Subcutaneous adipose tissue (tissue), 4 donors: ENCODE data around the gene C21orf58. TPM values are rescaled to one million over a fixed set of nuclear protein-coding genes. Genes with fewer than 3 reads are reported as not detected.

ENCODE experiments used
- CTCF ChIP-seq: fragments of 450-650 bp; IDR thresholded peaks from one replicate; pipeline ENCODE4 v1.5.1; 2016; ENCODE audit warnings: low read depth, mild to moderate bottlenecking, control low read depth, antibody characterized with exemption, moderate library complexity
- total RNA-seq, 4 donors: library from RNA; depleted of rRNA; stranded (reverse); fragments of >200 nt; gene quantifications; one replicate each; pipeline ENCODE4 v1.1.0, GENCODE V29; 2016

C21orf58 gene
- total RNA-seq, result 1 to 10 TPM in 3 of 4 donors, not detected in 1; 1.2 to 2.9 (median 1.5) TPM

DNA sequence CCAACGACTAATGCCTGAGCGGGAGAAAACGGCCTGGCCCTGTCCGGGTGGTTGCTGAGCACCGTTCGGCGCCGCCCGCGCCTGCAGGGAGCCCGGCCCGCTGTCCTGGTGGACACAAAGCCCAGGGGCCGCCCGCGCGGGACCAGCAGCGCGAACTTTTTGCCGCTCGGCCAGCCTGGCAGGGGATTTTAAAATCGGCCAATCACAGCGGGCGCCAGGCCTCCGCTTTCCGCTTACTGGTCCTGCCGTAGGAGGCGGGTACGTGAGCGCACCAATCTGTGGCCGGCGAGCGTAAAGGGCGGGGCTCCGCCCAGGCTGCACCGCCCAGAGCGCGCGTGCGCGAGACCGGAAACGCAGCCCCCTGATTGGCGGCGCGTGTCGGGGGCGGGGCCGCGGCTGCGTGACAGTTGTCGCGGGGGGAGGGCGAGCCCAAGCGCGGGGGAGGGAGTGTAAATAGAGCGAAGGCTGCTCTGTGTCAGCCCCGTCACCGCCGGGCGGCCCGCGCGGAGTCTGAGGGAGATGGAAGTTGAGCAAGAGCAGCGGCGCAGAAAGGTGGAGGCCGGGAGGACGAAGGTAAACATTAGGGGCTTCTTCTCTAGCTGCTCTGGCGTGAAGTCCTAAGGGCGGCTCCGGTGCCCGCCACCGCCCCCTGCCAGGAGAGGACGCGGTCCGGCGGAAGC lies at the start of gene C21orf58, which contains the start of gene PCNT:
Gene C21orf58 (minus strand): TSS at position 161 of the 680 bp plus-strand sequence. CDS start 1,132 bp downstream, outside the sequence.
Gene PCNT (plus strand): TSS at position 447 of the 680 bp plus-strand sequence. CDS start 73 bp downstream, at position 520.
- no peak for TF ChIP-seq CTCF

DNA sequence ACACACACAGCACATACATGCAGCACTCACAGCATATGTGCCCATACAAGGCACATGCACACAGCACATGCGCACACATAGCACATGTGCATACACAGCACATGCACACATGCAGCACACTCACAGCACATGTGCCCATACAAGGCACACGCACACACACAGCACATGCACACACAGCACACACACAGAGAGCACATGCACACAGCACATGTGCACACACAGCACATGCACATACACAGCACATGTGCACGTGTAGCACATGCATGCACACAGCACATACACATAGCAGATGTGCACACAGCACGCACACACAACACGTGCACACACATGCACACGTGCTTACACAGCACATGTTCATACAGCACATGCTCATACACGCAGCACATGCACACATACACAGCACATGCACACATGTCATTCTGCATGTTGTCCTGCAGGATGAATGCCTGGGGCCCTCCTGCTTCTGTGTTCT lies 48.4 kb upstream of the C21orf58 start:
- no peak for TF ChIP-seq CTCF

DNA sequence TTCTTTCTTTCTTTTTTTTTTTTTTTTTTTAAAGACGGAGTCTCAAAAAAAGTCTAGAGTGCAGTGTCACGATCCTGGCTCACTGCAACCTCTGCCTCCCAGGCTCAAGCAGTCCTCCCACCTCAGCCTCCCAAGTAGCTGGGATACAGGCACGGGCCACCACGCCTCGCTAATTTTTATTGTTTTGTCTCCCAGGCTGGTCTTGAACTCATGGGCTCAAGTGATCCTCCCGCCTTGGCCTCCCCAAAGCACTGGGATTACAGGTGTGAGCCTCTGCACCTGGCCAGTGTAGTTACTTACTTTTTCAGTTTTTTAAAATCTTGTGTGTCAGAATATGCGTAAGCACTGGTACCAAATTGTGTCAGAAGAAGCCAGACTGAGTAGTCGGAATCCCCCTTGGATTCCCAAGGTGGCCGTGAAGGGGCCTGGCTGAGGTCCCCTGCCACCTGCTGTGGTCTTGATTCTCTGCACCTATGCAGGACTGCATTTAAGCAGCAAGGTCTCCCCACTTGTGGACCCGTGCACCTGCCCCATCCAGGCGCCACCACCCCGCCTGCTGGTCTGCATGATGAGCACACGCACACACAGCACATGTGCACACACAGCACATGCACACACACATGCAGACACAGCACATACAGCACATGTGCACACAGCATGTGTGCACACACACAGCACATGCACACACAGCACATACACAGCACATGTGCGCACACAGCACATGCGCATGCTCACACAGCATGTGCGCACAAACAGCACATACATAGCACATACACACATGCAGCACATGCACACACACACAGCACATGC lies 47.7 kb upstream of the C21orf58 start:
- TF ChIP-seq CTCF, result no peak

DNA sequence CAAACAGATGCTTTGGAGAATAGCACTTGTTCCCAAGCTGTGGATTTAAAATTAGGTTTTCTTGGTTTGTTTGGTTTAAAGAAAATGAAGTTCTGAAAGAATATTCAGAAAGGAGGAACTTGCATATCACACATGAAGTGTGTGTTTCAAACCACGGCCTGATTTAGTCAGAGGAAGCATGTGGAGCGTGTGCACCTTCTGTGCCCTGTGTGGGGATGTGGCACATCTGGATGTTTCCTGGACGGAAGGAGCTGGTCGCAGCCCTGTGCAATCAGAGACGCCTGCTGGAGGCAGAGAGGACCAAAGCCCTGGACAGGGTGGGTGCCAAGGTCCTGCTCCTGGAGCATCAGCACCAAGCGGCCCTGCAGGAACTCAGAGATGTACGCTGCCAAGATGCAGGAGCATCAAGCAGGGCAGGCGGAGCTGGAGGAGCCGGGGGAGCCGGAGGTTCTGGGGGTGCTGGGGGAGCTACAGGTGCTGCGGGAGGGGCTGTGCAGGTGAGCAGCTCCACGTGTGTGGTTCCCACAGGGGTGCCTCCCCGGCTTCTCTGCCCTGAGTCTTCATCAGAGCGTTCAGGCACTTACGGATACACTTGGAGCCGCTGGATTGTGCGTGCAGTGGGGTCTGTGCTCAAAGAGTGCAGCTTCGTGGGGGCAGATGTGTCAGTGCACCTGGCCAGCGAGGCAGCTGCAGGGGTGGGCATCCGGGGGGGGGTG lies 46.0 kb upstream of the C21orf58 start:
- no peak for TF ChIP-seq CTCF

GRCh38 chr21:46368533-46369285 lies 45.0 kb upstream of the C21orf58 start:
- no peak for TF ChIP-seq CTCF

DNA sequence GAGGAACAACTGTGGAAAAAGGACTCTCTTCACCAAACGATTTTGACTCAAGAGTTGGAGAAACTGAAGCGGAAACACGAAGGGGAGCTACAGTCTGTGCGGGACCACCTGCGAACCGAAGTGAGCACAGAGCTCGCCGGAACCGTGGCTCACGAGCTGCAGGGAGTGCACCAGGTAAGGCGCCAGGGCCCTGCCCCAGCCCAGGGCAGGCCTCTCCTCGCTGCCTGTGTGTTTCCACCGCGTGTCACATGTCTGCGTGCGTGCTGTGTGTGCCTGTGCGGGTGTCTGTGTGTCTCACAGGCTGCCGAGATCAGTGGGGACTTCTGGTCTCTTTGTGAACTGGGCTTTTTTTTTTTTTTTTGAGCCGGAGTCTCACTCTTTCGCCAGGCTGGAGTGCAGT lies 43.3 kb upstream of the C21orf58 start:
- TF ChIP-seq CTCF, result no peak
